Measurements from ENCODE around the gene SLC25A33. TPM values are rescaled to one million over a fixed set of nuclear protein-coding genes. Genes with fewer than 3 reads are reported as not detected.
"Not testable (repeated sequence)": the region's sequence is repeated elsewhere in the genome, so short reads cannot be mapped to it uniquely, and the experiment has no call there.

Gene SLC25A33
- total and polyA plus RNA-seq, 2 donors, result 4.6 to 5.8 TPM

- Histone ChIP-seq H3K4me1 (ENCODE audit: control insufficient read depth in 2 of 2, insufficient read depth in 2 of 2, low read length in 2 of 2) (no peaks in the 10 kb centered on the region), H3K36me3 (ENCODE audit: control insufficient read depth in 2 of 2, insufficient read depth in 2 of 2, low read length in 1 of 2) (peaks cover 22 to 23% of the 10 kb centered on the region in 2 donors), H3K27me3 (ENCODE audit: control insufficient read depth in 2 of 2, insufficient read depth in 1 of 2, low read length in 1 of 2) (peaks cover 0 to 3% of the 10 kb centered on the region in 2 donors), H3K27ac (ENCODE audit: low read depth in 1 of 2, low read length in 1 of 2) (no peak overlapping the region), H3K9me3 (ENCODE audit: control insufficient read depth in 2 of 2, insufficient read depth in 1 of 2, low read length in 1 of 2) (no peaks in the 10 kb centered on the region), H3K4me3 (ENCODE audit: low read length in 2 of 2) (no peak overlapping the region)
- peak in 2 of 9 donors; percentile 52 to 55 for DNase-seq (ENCODE audit: low read depth in 6 of 9, low spot score in 9 of 9)
- WGBS, result 55% methylated on average over 16 of the region's 16 CpGs
Observed at GRCh38 chr1:9615316-9616063, 76.2 kb downstream of the SLC25A33 start.

- Histone ChIP-seq H3K9me3 (ENCODE audit: control insufficient read depth in 2 of 2, insufficient read depth in 1 of 2, low read length in 1 of 2) (no peaks in the 10 kb centered on the region), H3K27me3 (ENCODE audit: control insufficient read depth in 2 of 2, insufficient read depth in 1 of 2, low read length in 1 of 2) (peaks cover 0 to 3% of the 10 kb centered on the region in 2 donors), H3K27ac (ENCODE audit: low read depth in 1 of 2, low read length in 1 of 2) (no peak overlapping the region), H3K36me3 (ENCODE audit: control insufficient read depth in 2 of 2, insufficient read depth in 2 of 2, low read length in 1 of 2) (peaks cover 0 to 2% of the 10 kb centered on the region in 2 donors), H3K4me3 (ENCODE audit: low read length in 2 of 2) (no peak overlapping the region), H3K4me1 (ENCODE audit: control insufficient read depth in 2 of 2, insufficient read depth in 2 of 2, low read length in 2 of 2) (no peaks in the 10 kb centered on the region)
- 89% methylated on average over 18 of the region's 18 CpGs for WGBS
- DNase-seq (ENCODE audit: low read depth in 6 of 9, low spot score in 9 of 9), result no peak
Observed at GRCh38 chr1:9618909-9619679, 79.8 kb downstream of the SLC25A33 start.

GRCh38 chr1:9621032-9621431 is 81.8 kb downstream of the SLC25A33 start:
- Histone ChIP-seq H3K4me1 (ENCODE audit: control insufficient read depth in 2 of 2, insufficient read depth in 2 of 2, low read length in 2 of 2) (peaks cover 0 to under 1% of the 10 kb centered on the region in 2 donors), H3K27me3 (ENCODE audit: control insufficient read depth in 2 of 2, insufficient read depth in 1 of 2, low read length in 1 of 2) (peaks cover 0 to 7% of the 10 kb centered on the region in 2 donors), H3K36me3 (ENCODE audit: control insufficient read depth in 2 of 2, insufficient read depth in 2 of 2, low read length in 1 of 2) (no peaks in the 10 kb centered on the region), H3K27ac (ENCODE audit: low read depth in 1 of 2, low read length in 1 of 2) (no peak overlapping the region), H3K4me3 (ENCODE audit: low read length in 2 of 2) (no peak overlapping the region), H3K9me3 (ENCODE audit: control insufficient read depth in 2 of 2, insufficient read depth in 1 of 2, low read length in 1 of 2) (no peaks in the 10 kb centered on the region)
- no peak for DNase-seq (ENCODE audit: low read depth in 6 of 9, low spot score in 9 of 9)

GRCh38 chr1:9624081-9624480 is 84.8 kb downstream of the SLC25A33 start:
- Histone ChIP-seq H3K36me3 (ENCODE audit: control insufficient read depth in 2 of 2, insufficient read depth in 2 of 2, low read length in 1 of 2) (no peaks in the 10 kb centered on the region), H3K9me3 (ENCODE audit: control insufficient read depth in 2 of 2, insufficient read depth in 1 of 2, low read length in 1 of 2) (no peaks in the 10 kb centered on the region)
- WGBS, result 95% methylated on average over 2 of the region's 2 CpGs

GRCh38 chr1:9625030-9625429 is 85.8 kb downstream of the SLC25A33 start:
- over 99% methylated on average over 3 of the region's 3 CpGs for WGBS
- not testable (repeated sequence) for H3K36me3 ChIP-seq (ENCODE audit: control insufficient read depth in 2 of 2, insufficient read depth in 2 of 2, low read length in 1 of 2); H3K9me3 ChIP-seq (ENCODE audit: control insufficient read depth in 2 of 2, insufficient read depth in 1 of 2, low read length in 1 of 2); H3K27ac ChIP-seq (ENCODE audit: low read depth in 1 of 2, low read length in 1 of 2); H3K4me3 ChIP-seq (ENCODE audit: low read length in 2 of 2); DNase-seq (ENCODE audit: low read depth in 6 of 9, low spot score in 9 of 9)
- Histone ChIP-seq H3K4me1 (ENCODE audit: control insufficient read depth in 2 of 2, insufficient read depth in 2 of 2, low read length in 2 of 2) (peaks cover 18 to 40% of the 10 kb centered on the region in 2 donors), H3K27me3 (ENCODE audit: control insufficient read depth in 2 of 2, insufficient read depth in 1 of 2, low read length in 1 of 2) (peaks cover 0 to 14% of the 10 kb centered on the region in 2 donors)

More at GRCh38 chr1:9624081-9624480, 84.8 kb downstream of the SLC25A33 start:
- Histone ChIP-seq H3K4me1 (ENCODE audit: control insufficient read depth in 2 of 2, insufficient read depth in 2 of 2, low read length in 2 of 2) (peaks cover 13 to 30% of the 10 kb centered on the region in 2 donors), H3K27ac (ENCODE audit: low read depth in 1 of 2, low read length in 1 of 2) (no peak overlapping the region), H3K27me3 (ENCODE audit: control insufficient read depth in 2 of 2, insufficient read depth in 1 of 2, low read length in 1 of 2) (peaks cover 0 to 16% of the 10 kb centered on the region in 2 donors), H3K4me3 (ENCODE audit: low read length in 2 of 2) (no peak overlapping the region)
- no peak for DNase-seq (ENCODE audit: low read depth in 6 of 9, low spot score in 9 of 9)

- Histone ChIP-seq H3K4me3 (ENCODE audit: low read length in 2 of 2) (no peak overlapping the region), H3K9me3 (ENCODE audit: control insufficient read depth in 2 of 2, insufficient read depth in 1 of 2, low read length in 1 of 2) (no peaks in the 10 kb centered on the region), H3K36me3 (ENCODE audit: control insufficient read depth in 2 of 2, insufficient read depth in 2 of 2, low read length in 1 of 2) (no peaks in the 10 kb centered on the region), H3K27me3 (ENCODE audit: control insufficient read depth in 2 of 2, insufficient read depth in 1 of 2, low read length in 1 of 2) (peaks cover 0 to 14% of the 10 kb centered on the region in 2 donors), H3K4me1 (ENCODE audit: control insufficient read depth in 2 of 2, insufficient read depth in 2 of 2, low read length in 2 of 2) (peaks cover 22 to 52% of the 10 kb centered on the region in 2 donors), H3K27ac (ENCODE audit: low read depth in 1 of 2, low read length in 1 of 2) (no peak overlapping the region)
- WGBS, result 23% methylated on average over 9 of the region's 9 CpGs
- peak in 1 of 9 donors; percentile 23 for DNase-seq (ENCODE audit: low read depth in 6 of 9, low spot score in 9 of 9)
Observed at GRCh38 chr1:9626201-9626608, 86.9 kb downstream of the SLC25A33 start.

- 42% methylated on average over 23 of the region's 23 CpGs for whole genome bisulfite sequencing
- DNase-seq (ENCODE audit: low read depth in 6 of 9, low spot score in 9 of 9), result peak in 3 of 9 donors; percentile 63 to 84 (median 70)
- Histone ChIP-seq H3K27ac (ENCODE audit: low read depth in 1 of 2, low read length in 1 of 2) (peak overlapping the region; percentile 88 to 96), H3K9me3 (ENCODE audit: control insufficient read depth in 2 of 2, insufficient read depth in 1 of 2, low read length in 1 of 2) (no peaks in the 10 kb centered on the region), H3K36me3 (ENCODE audit: control insufficient read depth in 2 of 2, insufficient read depth in 2 of 2, low read length in 1 of 2) (peaks cover 0 to 4% of the 10 kb centered on the region in 2 donors), H3K4me1 (ENCODE audit: control insufficient read depth in 2 of 2, insufficient read depth in 2 of 2, low read length in 2 of 2) (peaks cover 22 to 55% of the 10 kb centered on the region in 2 donors), H3K27me3 (ENCODE audit: control insufficient read depth in 2 of 2, insufficient read depth in 1 of 2, low read length in 1 of 2) (peaks cover 0 to 14% of the 10 kb centered on the region in 2 donors), H3K4me3 (ENCODE audit: low read length in 2 of 2) (peak overlapping the region; percentile 55 to 74)
Observed at GRCh38 chr1:9628541-9629444, 89.5 kb downstream of the SLC25A33 start.

GRCh38 chr1:9629445-9630201 is 90.4 kb downstream of the SLC25A33 start:
- Histone ChIP-seq H3K4me3 (ENCODE audit: low read length in 2 of 2) (peak overlapping the region; percentile 55 to 74), H3K4me1 (ENCODE audit: control insufficient read depth in 2 of 2, insufficient read depth in 2 of 2, low read length in 2 of 2) (peaks cover 22 to 55% of the 10 kb centered on the region in 2 donors), H3K9me3 (ENCODE audit: control insufficient read depth in 2 of 2, insufficient read depth in 1 of 2, low read length in 1 of 2) (no peaks in the 10 kb centered on the region), H3K27ac (ENCODE audit: low read depth in 1 of 2, low read length in 1 of 2) (peak overlapping the region; percentile 94 to 96), H3K36me3 (ENCODE audit: control insufficient read depth in 2 of 2, insufficient read depth in 2 of 2, low read length in 1 of 2) (peaks cover 0 to 5% of the 10 kb centered on the region in 2 donors), H3K27me3 (ENCODE audit: control insufficient read depth in 2 of 2, insufficient read depth in 1 of 2, low read length in 1 of 2) (peaks cover 0 to 14% of the 10 kb centered on the region in 2 donors)
- 4% methylated on average over 29 of the region's 29 CpGs for WGBS
- DNase-seq (ENCODE audit: low read depth in 6 of 9, low spot score in 9 of 9), result peak in 5 of 9 donors; percentile 72 to 91 (median 77)
